NT2/D1 (cell line): ENCODE results near the gene MUSK.

Experiments
- DNase-seq: peaks from one replicate; pipeline ENCODE4 v3.0.0-alpha.2; 2011; ENCODE audit warnings: low read depth, low spot score
- H3K27me3 ChIP-seq: 2 replicates; pipeline ENCODE4 v1.6.0; 2011; ENCODE audit warnings: mild to moderate bottlenecking; ENCODE audit not compliant: insufficient read length, insufficient read depth
- H3K36me3 ChIP-seq: 2 replicates; pipeline ENCODE4 v1.6.1; 2011; ENCODE audit warnings: mild to moderate bottlenecking, low read length, mixed read lengths; ENCODE audit not compliant: insufficient read depth, insufficient read length
- H3K4me1 ChIP-seq: 2 replicates; pipeline ENCODE4 v1.5.1; 2011; ENCODE audit not compliant: insufficient read depth, insufficient read length
- H3K4me3 ChIP-seq: 2 replicates; pipeline ENCODE4 v1.5.1; 2011; ENCODE audit warnings: low read depth; ENCODE audit not compliant: insufficient read length
- H3K9ac ChIP-seq: 2 replicates; pipeline ENCODE4 v1.6.0; 2011; ENCODE audit warnings: low read depth; ENCODE audit not compliant: insufficient read length
- H3K9me3 ChIP-seq: 2 replicates; pipeline ENCODE4 v1.5.1; 2011; ENCODE audit warnings: mild to moderate bottlenecking, low read length; ENCODE audit not compliant: insufficient read depth
- SUZ12 ChIP-seq: IDR thresholded peaks from 2 replicates; pipeline ENCODE4 v1.6.1; 2011; ENCODE audit not compliant: insufficient read length, insufficient read depth; ENCODE audit errors: extremely low read depth
- YY1 ChIP-seq: IDR thresholded peaks from 2 replicates; pipeline ENCODE4 v1.6.1; 2011; ENCODE audit not compliant: insufficient read length, insufficient read depth
- ZNF274 ChIP-seq: IDR thresholded peaks from 2 replicates; pipeline ENCODE4 v1.6.1; 2011; ENCODE audit warnings: mild to moderate bottlenecking, low read depth, low read length

MUSK gene

DNA sequence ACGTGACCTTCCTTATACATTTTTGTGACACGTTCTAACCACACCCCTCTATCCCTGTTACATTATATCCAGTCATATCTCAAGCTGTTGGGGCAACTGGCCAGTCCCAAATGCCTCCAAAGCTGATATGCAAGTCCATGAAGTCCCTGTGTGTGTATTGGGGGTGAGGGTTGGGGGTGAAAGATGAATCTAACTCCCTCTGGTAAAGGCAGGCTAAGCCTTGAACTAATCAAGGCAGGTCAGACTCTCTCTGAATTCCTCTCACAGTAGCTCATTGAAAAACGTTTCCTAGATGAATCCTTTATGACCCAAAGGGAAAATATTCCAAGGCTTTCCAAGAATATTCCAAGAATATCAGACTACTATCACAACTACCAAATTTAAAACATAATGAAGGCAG is 174.4 kb downstream of the MUSK start:
- no peak overlapping the region for H3K9ac ChIP-seq
- no peaks in the 10 kb centered on the region for H3K9me3 ChIP-seq
- H3K27me3 ChIP-seq = no peaks in the 10 kb centered on the region
- no peak for DNase-seq
- H3K4me1 ChIP-seq = no peaks in the 10 kb centered on the region
- no peaks in the 10 kb centered on the region for H3K36me3 ChIP-seq
- no peak overlapping the region for H3K4me3 ChIP-seq
- TF ChIP-seq YY1 (no peak), ZNF274 (no peak), SUZ12 (no peak)

DNA sequence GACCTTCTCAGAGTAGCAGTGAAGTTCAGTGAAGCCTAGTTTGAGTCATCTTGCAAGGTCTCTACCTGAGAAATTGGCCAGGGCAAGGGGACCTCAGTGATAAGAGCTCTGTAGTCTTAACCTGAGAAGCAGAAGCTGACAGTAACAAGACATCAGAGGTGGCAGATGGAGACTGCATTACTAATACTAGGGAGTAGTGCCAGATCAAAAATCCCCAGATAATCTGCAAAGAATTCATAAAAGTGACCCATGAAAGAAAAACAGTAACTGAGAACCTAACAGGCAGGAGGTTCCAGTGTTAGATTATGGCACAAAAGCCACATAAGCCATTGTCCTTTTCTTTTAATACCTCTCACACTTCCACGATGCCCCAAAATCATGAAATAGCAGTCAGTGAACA is 175.5 kb downstream of the MUSK start:
- Histone ChIP-seq H3K9ac (no peak overlapping the region), H3K36me3 (no peaks in the 10 kb centered on the region), H3K9me3 (no peaks in the 10 kb centered on the region), H3K4me1 (no peaks in the 10 kb centered on the region), H3K4me3 (no peak overlapping the region), H3K27me3 (no peaks in the 10 kb centered on the region)
- DNase-seq = no peak
- TF ChIP-seq ZNF274 (no peak), SUZ12 (no peak), YY1 (no peak)

DNA sequence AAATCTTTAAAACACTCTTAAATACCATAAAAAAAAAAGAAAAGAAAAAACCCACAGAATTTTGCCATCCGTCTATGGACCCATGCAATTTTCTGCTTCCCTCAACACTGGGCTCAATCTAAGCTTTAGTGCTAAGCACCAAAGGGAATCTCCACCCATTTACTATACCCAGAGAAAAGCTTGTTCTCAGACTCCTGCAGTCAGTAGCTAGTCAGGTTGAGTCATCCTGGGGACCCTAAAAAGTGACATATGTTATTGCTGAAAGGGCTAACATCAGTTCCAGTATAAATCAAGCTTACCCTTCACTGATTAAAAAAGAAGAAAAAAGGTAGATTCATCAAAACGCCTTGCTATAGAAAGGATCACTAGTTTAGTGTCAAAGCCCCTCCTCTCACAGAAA is 177.6 kb downstream of the MUSK start:
- no peaks in the 10 kb centered on the region for H3K9me3 ChIP-seq
- H3K36me3 ChIP-seq = no peaks in the 10 kb centered on the region
- H3K4me1 ChIP-seq = no peaks in the 10 kb centered on the region
- no peak for DNase-seq
- no peak for TF ChIP-seq SUZ12
- no peak overlapping the region for H3K9ac ChIP-seq
- no peak overlapping the region for H3K4me3 ChIP-seq
- H3K27me3 ChIP-seq = no peaks in the 10 kb centered on the region

DNA sequence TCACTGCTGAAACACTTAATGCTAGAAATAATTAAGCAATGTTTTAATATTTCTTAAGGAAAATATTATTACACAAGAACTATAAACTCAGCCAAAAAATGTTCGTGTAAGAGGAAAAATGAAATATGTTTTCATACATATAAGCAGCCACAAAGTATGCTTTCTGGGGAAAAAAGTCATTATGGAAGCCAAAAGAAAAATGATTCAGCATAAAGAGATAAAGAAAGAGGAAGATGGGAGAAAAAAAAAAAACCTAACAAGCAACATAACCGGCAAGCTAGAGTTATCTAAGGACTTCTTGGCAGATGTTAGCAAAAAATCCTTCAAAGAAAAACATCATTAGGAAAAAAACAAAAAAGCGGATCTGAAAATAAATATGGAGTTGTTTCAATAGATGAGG is 179.1 kb downstream of the MUSK start:
- no peak overlapping the region for H3K4me3 ChIP-seq
- H3K27me3 ChIP-seq = no peaks in the 10 kb centered on the region
- TF ChIP-seq YY1 = no peak
- no peak for TF ChIP-seq ZNF274
- no peak for TF ChIP-seq SUZ12
- H3K9me3 ChIP-seq = no peaks in the 10 kb centered on the region
- no peaks in the 10 kb centered on the region for H3K4me1 ChIP-seq
- DNase-seq = no peak
- H3K36me3 ChIP-seq = no peaks in the 10 kb centered on the region
- no peak overlapping the region for H3K9ac ChIP-seq

DNA sequence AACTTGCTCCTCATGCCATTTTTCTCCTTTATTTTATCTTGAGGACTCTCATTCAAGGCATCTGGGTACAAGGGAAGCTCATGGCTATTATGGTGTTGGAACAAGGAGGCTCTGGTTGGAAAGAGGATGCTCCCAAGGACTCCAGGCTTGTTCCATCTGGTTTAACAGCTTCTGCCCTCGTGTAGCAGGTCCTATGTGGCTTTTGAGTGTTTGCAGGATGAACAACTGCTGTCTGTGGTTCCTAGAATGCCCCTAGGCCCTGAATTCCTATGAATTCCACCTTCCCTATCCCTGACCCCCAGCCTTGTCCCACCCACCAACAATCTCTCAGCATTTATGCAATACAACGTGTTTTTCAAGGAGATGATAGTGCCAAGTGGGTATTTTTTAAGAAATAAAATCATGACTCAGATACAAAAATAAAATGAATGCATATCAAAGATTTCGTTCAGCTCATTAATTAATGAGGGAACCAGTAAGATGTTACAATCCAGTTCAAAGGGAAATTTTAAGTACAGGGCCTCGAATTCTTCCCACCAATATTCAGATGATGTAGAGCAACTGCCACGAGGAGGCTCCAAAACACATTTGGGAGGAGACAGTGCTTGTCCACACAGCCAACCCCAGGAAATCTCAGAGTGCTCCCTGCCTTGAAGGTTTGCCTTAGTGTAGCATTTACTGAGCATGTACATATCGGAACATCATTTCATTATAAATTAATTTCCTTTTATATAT is 182.0 kb downstream of the MUSK start:
- H3K9me3 ChIP-seq = no peaks in the 10 kb centered on the region
- H3K36me3 ChIP-seq = no peaks in the 10 kb centered on the region
- no peak overlapping the region for H3K9ac ChIP-seq
- no peak for DNase-seq
- H3K27me3 ChIP-seq = no peaks in the 10 kb centered on the region
- TF ChIP-seq YY1 = no peak
- TF ChIP-seq ZNF274 = no peak
- TF ChIP-seq SUZ12 = no peak
- H3K4me1 ChIP-seq = no peaks in the 10 kb centered on the region
- H3K4me3 ChIP-seq = no peak overlapping the region
